Glomerular visceral epithelial cell (primary cell): ENCODE measurements around the gene SELENOF.
"Not testable (repeated sequence)": the region's sequence is repeated elsewhere in the genome, so short reads cannot be mapped to it uniquely, and the experiment has no call there.

Experiments
- DNase-seq: peaks from one replicate; pipeline ENCODE4 v3.0.0-alpha.2; 2016; ENCODE audit errors: extremely low spot score

Gene SELENOF

GRCh38 chr1:86814118-86814517 lies 99.8 kb downstream of the SELENOF start:
- DNase-seq: not testable (repeated sequence)
